HepG2 (cell line): ENCODE data around the gene NTM.

Experiments used
- FOXJ3 ChIP-seq: sonication (generic); formaldehyde crosslinking; IDR thresholded peaks from 2 replicates; pipeline ENCODE4 v1.4.0; 2020; ENCODE audit warnings: missing genetic modification reagents, mild to moderate bottlenecking, borderline replicate concordance
- MAFK ChIP-seq, 2 experiments: IDR thresholded peaks in 1 of 2; conservative IDR thresholded peaks in 1 of 2; 2 replicates each; pipeline ENCODE4 v1.6.1; 2011; ENCODE audit warnings: improper control_type of control experiment in 2 of 2, low read length in 2 of 2
- MAX ChIP-seq: IDR thresholded peaks from 2 replicates; pipeline ENCODE4 v1.6.1; 2012; ENCODE audit warnings: inconsistent platforms
- MED13 ChIP-seq: sonication (generic); formaldehyde crosslinking; IDR thresholded peaks from 2 replicates; pipeline ENCODE4 v1.5.0; 2020; ENCODE audit warnings: missing genetic modification reagents
- SETDB1 ChIP-seq: sonication (generic); formaldehyde crosslinking; IDR thresholded peaks from 2 replicates; pipeline ENCODE4 v1.5.1; 2020; ENCODE audit warnings: missing genetic modification reagents, mild to moderate bottlenecking, borderline replicate concordance
- TEAD2 ChIP-seq: sonication (generic); formaldehyde crosslinking; IDR thresholded peaks from 2 replicates; pipeline ENCODE4 v1.9.0; 2021; ENCODE audit warnings: missing genetic modification reagents
- ZNF12 ChIP-seq: sonication (generic); formaldehyde crosslinking; IDR thresholded peaks from 2 replicates; pipeline ENCODE4 v1.5.0; 2020; ENCODE audit warnings: missing genetic modification reagents
- ZNF354B ChIP-seq: sonication (generic); formaldehyde crosslinking; IDR thresholded peaks from 2 replicates; pipeline ENCODE4 v1.8.0; 2022; ENCODE audit warnings: mild to moderate bottlenecking, missing genetic modification reagents
- TF ChIP-seq, protein P1 (sequence below): sonication (generic); formaldehyde crosslinking; IDR thresholded peaks from 2 replicates; pipeline ENCODE4 v1.4.0; 2020; ENCODE audit warnings: mild to moderate bottlenecking, missing genetic modification reagents, borderline replicate concordance
- TF ChIP-seq, protein P2 (sequence below): sonication (generic); formaldehyde crosslinking; IDR thresholded peaks from 2 replicates; pipeline ENCODE4 v1.5.0; 2020; ENCODE audit warnings: mild to moderate bottlenecking, missing genetic modification reagents, moderate library complexity

DNA sequence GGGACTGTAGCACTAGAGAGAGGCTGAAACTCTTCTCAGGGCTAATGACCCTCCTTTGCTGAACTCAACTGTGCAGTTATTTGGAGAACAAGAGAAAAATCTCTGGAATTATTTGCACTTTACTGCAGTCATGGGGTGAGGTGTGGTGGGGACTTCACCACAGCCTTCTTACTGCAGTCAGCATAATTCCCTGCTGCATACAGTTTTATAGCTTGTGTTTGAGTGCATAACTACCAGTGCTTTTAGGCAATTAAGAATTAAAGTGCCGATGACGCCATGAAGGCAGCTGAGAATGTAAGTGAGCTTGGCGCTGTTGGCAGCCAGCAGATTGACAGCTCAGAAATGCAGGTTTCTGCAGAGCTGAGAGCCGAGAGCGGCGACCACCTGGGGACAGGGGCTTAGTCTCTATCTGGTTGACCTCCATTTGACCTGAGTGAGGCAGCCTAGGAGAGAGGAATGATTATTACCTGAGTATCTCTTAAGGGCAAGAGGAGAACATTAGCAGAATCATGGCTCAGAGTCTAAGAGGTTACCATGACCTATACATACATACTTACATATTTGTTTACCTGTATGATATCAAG, 830.0 kb downstream of the NTM start:
- no peak for TF ChIP-seq MAX
- TF ChIP-seq, protein P1, sequence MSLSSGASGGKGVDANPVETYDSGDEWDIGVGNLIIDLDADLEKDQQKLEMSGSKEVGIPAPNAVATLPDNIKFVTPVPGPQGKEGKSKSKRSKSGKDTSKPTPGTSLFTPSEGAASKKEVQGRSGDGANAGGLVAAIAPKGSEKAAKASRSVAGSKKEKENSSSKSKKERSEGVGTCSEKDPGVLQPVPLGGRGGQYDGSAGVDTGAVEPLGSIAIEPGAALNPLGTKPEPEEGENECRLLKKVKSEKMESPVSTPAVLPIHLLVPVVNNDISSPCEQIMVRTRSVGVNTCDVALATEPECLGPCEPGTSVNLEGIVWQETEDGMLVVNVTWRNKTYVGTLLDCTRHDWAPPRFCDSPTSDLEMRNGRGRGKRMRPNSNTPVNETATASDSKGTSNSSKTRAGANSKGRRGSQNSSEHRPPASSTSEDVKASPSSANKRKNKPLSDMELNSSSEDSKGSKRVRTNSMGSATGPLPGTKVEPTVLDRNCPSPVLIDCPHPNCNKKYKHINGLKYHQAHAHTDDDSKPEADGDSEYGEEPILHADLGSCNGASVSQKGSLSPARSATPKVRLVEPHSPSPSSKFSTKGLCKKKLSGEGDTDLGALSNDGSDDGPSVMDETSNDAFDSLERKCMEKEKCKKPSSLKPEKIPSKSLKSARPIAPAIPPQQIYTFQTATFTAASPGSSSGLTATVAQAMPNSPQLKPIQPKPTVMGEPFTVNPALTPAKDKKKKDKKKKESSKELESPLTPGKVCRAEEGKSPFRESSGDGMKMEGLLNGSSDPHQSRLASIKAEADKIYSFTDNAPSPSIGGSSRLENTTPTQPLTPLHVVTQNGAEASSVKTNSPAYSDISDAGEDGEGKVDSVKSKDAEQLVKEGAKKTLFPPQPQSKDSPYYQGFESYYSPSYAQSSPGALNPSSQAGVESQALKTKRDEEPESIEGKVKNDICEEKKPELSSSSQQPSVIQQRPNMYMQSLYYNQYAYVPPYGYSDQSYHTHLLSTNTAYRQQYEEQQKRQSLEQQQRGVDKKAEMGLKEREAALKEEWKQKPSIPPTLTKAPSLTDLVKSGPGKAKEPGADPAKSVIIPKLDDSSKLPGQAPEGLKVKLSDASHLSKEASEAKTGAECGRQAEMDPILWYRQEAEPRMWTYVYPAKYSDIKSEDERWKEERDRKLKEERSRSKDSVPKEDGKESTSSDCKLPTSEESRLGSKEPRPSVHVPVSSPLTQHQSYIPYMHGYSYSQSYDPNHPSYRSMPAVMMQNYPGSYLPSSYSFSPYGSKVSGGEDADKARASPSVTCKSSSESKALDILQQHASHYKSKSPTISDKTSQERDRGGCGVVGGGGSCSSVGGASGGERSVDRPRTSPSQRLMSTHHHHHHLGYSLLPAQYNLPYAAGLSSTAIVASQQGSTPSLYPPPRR (CRISPR knock-in tag), result no peak
- TF ChIP-seq, protein P2, sequence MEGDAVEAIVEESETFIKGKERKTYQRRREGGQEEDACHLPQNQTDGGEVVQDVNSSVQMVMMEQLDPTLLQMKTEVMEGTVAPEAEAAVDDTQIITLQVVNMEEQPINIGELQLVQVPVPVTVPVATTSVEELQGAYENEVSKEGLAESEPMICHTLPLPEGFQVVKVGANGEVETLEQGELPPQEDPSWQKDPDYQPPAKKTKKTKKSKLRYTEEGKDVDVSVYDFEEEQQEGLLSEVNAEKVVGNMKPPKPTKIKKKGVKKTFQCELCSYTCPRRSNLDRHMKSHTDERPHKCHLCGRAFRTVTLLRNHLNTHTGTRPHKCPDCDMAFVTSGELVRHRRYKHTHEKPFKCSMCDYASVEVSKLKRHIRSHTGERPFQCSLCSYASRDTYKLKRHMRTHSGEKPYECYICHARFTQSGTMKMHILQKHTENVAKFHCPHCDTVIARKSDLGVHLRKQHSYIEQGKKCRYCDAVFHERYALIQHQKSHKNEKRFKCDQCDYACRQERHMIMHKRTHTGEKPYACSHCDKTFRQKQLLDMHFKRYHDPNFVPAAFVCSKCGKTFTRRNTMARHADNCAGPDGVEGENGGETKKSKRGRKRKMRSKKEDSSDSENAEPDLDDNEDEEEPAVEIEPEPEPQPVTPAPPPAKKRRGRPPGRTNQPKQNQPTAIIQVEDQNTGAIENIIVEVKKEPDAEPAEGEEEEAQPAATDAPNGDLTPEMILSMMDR (CRISPR knock-in tag), result no peak
- TF ChIP-seq FOXJ3 (CRISPR knock-in tag), result no peak
- TF ChIP-seq ZNF12 (CRISPR knock-in tag), result no peak
- TF ChIP-seq MED13 (CRISPR knock-in tag), result no peak
- no peak for TF ChIP-seq MAFK (conservative IDR thresholded peaks at IDR 0.05 in 1 of 2, IDR thresholded peaks at IDR 0.05 in 1 of 2; ENCODE audit: low read length in 2 of 2)
- no peak for TF ChIP-seq ZNF354B
- TF ChIP-seq SETDB1, result no peak
- TF ChIP-seq TEAD2 (CRISPR knock-in tag), result no peak
